Ectodermal cell (in vitro differentiated cells): Measurements from ENCODE around the gene RBP5.

Source experiments
- H3K27ac ChIP-seq: 2 replicates; pipeline ENCODE4 v1.7.0; 2013; ENCODE audit warnings: mild to moderate bottlenecking, low read depth, low read length; ENCODE audit not compliant: insufficient read depth, poor library complexity, severe bottlenecking
- H3K27me3 ChIP-seq: 2 replicates; pipeline ENCODE4 v1.7.0; 2013; ENCODE audit warnings: mild to moderate bottlenecking, low read length; ENCODE audit not compliant: insufficient read depth, control insufficient read depth, poor library complexity, severe bottlenecking
- H3K36me3 ChIP-seq: one replicate; pipeline ENCODE4 v1.7.0; 2013; ENCODE audit warnings: low read length; ENCODE audit not compliant: control insufficient read depth, insufficient read depth
- H3K4me1 ChIP-seq: one replicate; pipeline ENCODE4 v1.7.0; 2013; ENCODE audit warnings: low read length; ENCODE audit not compliant: control insufficient read depth, insufficient read depth
- H3K4me3 ChIP-seq: 2 replicates; pipeline ENCODE4 v1.7.0; 2013; ENCODE audit warnings: low read depth, low read length, control low read depth; ENCODE audit not compliant: insufficient read depth
- H3K9me3 ChIP-seq: 2 replicates; pipeline ENCODE4 v1.7.0; 2013; ENCODE audit warnings: mild to moderate bottlenecking, low read length, moderate library complexity; ENCODE audit not compliant: control insufficient read depth
- WGBS, 2 experiments: methylation state at CpG; one replicate each; pipeline ENCODE4 v1.1.7; 2013; ENCODE audit warnings: missing lambda C conversion rate in 2 of 2; 5-methylcytosine and 5-hydroxymethylcytosine counted together

The RBP5 gene

GRCh38 chr12:7075939-7076338, 52.8 kb downstream of the RBP5 start:
- Histone ChIP-seq H3K27ac (no peak overlapping the region), H3K9me3 (no peaks in the 10 kb centered on the region), H3K4me1 (no peaks in the 10 kb centered on the region), H3K27me3 (no peaks in the 10 kb centered on the region), H3K4me3 (no peak overlapping the region), H3K36me3 (no peaks in the 10 kb centered on the region)
- 90% methylated on average over 3 of the region's 3 CpGs for WGBS, 2 experiments

DNA sequence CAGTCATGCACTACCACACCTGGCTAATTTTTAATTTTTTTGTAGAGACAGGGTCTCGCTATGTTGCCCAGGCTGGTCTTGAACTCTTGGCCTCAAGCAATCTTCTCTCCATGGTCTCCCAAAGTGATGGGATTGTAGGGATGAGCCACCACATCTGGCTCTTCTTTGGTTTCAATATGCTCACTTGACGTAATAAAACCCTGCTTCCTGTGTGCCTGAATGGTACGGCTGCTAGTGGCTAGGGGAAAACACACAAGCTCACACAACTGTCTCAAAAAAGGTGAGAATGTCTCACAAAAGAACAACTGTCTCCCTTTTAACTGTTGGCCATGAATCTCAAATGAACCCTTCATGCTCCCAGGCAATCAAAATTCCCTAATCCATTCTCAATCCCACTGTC, 53.2 kb downstream of the RBP5 start:
- 92 to 93% methylated on average over 3 of the region's 3 CpGs for WGBS, 2 experiments
- Histone ChIP-seq H3K27me3 (no peaks in the 10 kb centered on the region), H3K36me3 (no peaks in the 10 kb centered on the region), H3K4me1 (no peaks in the 10 kb centered on the region), H3K9me3 (no peaks in the 10 kb centered on the region), H3K4me3 (no peak overlapping the region), H3K27ac (no peak overlapping the region)

DNA sequence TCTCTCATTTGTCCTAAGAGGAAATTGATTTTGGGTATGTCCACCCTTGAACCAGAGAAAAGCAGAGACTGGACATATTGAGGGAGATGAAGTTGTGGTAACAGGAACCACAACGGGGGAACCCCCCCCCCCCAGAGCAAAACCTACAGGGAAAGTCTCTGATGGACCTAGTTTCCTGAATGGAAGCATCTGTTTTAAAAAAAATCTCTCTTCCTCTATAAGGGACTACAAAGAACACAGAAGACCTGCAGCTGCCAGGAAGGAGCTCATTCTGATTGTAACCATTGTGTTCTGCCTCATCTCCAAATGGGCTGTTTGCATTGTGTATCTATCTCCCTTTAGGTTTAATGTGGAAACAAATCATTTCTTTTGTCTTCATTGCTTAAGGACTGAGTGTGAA, 54.7 kb downstream of the RBP5 start:
- H3K4me3 ChIP-seq = no peak overlapping the region
- H3K4me1 ChIP-seq = no peaks in the 10 kb centered on the region
- no peaks in the 10 kb centered on the region for H3K9me3 ChIP-seq
- H3K27ac ChIP-seq = no peak overlapping the region
- 73 to 100% methylated on average over 1 of the region's 1 CpG for WGBS, 2 experiments
- H3K27me3 ChIP-seq = no peaks in the 10 kb centered on the region
- H3K36me3 ChIP-seq = no peaks in the 10 kb centered on the region
